Stimulated activated naive B cell treated with anti-CD40 and anti-IgM and Interleukin-4, amounts not matched to agents 10 μg/mL and 1 μg/mL and 100 μg/mL, for 72 hours (primary cell): ENCODE data around the gene DCLK1.

Experiments
- ATAC-seq, 2 donors: fragments of 150-1000 bp; cut with Tn5 transposase; replicated peaks; 2 replicates each; pipeline ENCODE4 v1.10.0; 2021; ENCODE audit warnings: moderate library complexity in 1 of 2
- DNase-seq: peaks from one replicate; pipeline ENCODE4 v3.0.0; 2021
- H3K27ac Mint-ChIP-seq: one replicate; pipeline ENCODE4 v1.8.0; 2022; ENCODE audit warnings: mild to moderate bottlenecking, mixed read lengths
- H3K27me3 Mint-ChIP-seq, 2 donors: one replicate each; pipeline ENCODE4 v1.8.0; 2022; ENCODE audit warnings: mixed read lengths in 2 of 2
- H3K36me3 Mint-ChIP-seq, 2 donors: one replicate each; pipeline ENCODE4 v1.8.0; 2022; ENCODE audit warnings: mixed read lengths in 2 of 2, mild to moderate bottlenecking in 1 of 2
- H3K4me1 Mint-ChIP-seq, 2 donors: one replicate each; pipeline ENCODE4 v1.8.0; 2022; ENCODE audit warnings: mixed read lengths in 2 of 2, mild to moderate bottlenecking in 1 of 2
- H3K4me3 Mint-ChIP-seq, 2 donors: one replicate each; pipeline ENCODE4 v1.8.0; 2022; ENCODE audit warnings: mild to moderate bottlenecking in 2 of 2, mixed read lengths in 2 of 2, moderate library complexity in 1 of 2
- H3K9me3 Mint-ChIP-seq, 2 donors: one replicate each; pipeline ENCODE4 v1.8.0; 2022; ENCODE audit warnings: mixed read lengths in 2 of 2, mild to moderate bottlenecking in 1 of 2

DCLK1 gene

DNA sequence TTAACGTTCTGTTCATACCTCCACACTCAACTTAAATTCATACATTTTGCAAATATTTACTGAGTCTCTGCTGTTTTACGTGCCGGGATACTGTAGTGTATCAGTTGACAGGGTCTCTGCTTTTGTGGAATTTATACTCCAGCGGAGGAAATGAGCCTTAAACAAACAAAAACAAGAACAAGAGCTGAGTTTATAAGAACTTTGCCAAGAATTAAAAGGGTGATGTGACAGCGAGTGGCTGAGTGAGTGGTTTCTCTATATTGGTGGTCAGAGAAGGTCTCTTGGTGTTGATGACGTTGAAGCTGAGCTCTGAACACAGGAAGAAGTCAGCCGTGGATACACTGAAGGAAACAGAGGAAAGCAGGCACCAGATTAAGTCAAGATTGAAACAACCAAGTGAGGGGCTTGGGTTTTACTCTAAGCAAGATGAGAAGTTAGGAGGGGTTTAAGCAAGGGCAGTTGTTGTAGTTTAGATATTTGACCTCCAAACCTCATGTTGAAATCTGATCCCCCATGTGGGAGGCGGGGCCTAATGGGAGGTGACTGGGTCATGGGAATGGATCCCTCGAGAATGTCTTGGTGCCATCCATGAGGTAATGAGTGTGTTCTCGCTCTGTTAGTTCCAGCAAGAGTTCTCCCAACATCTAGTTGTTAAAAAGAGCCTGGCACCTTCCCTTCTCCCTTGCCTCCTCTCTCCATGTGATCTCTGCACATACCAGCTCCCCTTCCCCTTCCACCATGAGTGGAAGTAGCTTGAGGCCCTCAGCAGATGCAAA is 248.3 kb downstream of the DCLK1 start:
- no peaks in the 10 kb centered on the region for H3K36me3 Mint-ChIP-seq
- H3K27ac Mint-ChIP-seq, result no peak overlapping the region
- DNase-seq (no peak), ATAC-seq (no peak)
- no peak overlapping the region for H3K4me3 Mint-ChIP-seq
- H3K9me3 Mint-ChIP-seq, result peaks cover 0 to 5% of the 10 kb centered on the region in 2 donors
- no peaks in the 10 kb centered on the region for H3K4me1 Mint-ChIP-seq
- no peaks in the 10 kb centered on the region for H3K27me3 Mint-ChIP-seq

GRCh38 chr13:35881360-35881759 is 249.8 kb downstream of the DCLK1 start:
- DNase-seq (no peak), ATAC-seq (no peak)
- no peak overlapping the region for H3K4me3 Mint-ChIP-seq
- no peaks in the 10 kb centered on the region for H3K36me3 Mint-ChIP-seq
- peaks cover 0 to 5% of the 10 kb centered on the region in 2 donors for H3K9me3 Mint-ChIP-seq
- no peaks in the 10 kb centered on the region for H3K4me1 Mint-ChIP-seq
- no peak overlapping the region for H3K27ac Mint-ChIP-seq
- H3K27me3 Mint-ChIP-seq, result no peaks in the 10 kb centered on the region

DNA sequence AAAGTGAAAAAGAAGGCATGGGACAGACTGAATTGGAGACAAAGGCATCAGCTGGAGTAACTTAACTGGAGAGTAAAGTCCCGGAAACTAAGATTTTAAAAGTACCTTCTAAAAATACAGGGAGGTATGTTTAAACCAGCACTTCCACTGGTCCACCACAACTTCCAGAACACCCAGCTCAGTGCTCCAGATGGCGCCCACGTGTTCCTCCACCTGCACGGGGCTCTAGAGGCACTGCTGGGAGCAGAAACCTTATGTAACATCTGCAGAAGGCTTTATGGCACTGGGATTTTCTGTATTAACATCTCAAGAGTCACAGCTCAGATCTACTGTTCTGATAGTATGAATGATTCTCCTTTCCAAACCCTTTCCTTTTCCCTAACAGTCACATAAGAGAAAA is 252.1 kb downstream of the DCLK1 start:
- no peak overlapping the region for H3K4me3 Mint-ChIP-seq

GRCh38 chr13:35876601-35877000 is 254.6 kb downstream of the DCLK1 start:
- no peak overlapping the region for H3K27ac Mint-ChIP-seq
- H3K4me3 Mint-ChIP-seq, result no peak overlapping the region
- DNase-seq, result no peak

More for the DNA sequence above, 252.1 kb downstream of the DCLK1 start:
- H3K36me3 Mint-ChIP-seq, result no peaks in the 10 kb centered on the region
- H3K27ac Mint-ChIP-seq, result no peak overlapping the region
- no peaks in the 10 kb centered on the region for H3K4me1 Mint-ChIP-seq
- DNase-seq (no peak), ATAC-seq (no peak)
- peaks cover 0 to 5% of the 10 kb centered on the region in 2 donors for H3K9me3 Mint-ChIP-seq
- H3K27me3 Mint-ChIP-seq, result no peaks in the 10 kb centered on the region

GRCh38 chr13:35874704-35875103 is 256.5 kb downstream of the DCLK1 start:
- no peak for ATAC-seq
- Mint-ChIP-seq H3K27ac (no peak overlapping the region), H3K4me3 (no peak overlapping the region), H3K4me1 (no peaks in the 10 kb centered on the region), H3K9me3 (peaks cover 0 to 2% of the 10 kb centered on the region in 2 donors), H3K27me3 (peaks cover 0 to 2% of the 10 kb centered on the region in 2 donors), H3K36me3 (no peaks in the 10 kb centered on the region)
- no peak for DNase-seq

More at GRCh38 chr13:35876601-35877000, 254.6 kb downstream of the DCLK1 start:
- Mint-ChIP-seq H3K4me1 (no peaks in the 10 kb centered on the region), H3K36me3 (no peaks in the 10 kb centered on the region), H3K27me3 (no peaks in the 10 kb centered on the region), H3K9me3 (no peaks in the 10 kb centered on the region)
- ATAC-seq, result no peak

DNA sequence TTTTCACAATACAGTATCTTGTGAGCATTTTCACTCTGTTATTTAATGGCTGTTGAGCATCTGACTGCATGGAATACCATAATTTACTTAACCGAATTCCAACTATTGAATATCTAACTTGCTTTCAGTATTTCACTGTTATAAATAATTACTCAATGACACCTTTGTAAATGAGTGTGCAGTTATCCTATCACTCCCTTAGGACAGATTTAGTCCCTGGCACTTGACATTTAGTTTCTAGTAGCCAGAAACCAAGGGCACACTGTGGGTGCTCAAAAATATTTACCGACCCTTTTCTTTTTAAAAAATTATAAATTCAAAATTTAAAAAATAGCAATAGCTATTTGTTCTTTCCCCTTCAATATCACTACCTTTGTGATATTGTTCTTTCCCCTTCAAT is 258.8 kb downstream of the DCLK1 start:
- ATAC-seq (no peak), DNase-seq (no peak)
- H3K36me3 Mint-ChIP-seq, result no peaks in the 10 kb centered on the region
- peaks cover 0 to 5% of the 10 kb centered on the region in 2 donors for H3K27me3 Mint-ChIP-seq
- H3K27ac Mint-ChIP-seq, result no peak overlapping the region
- H3K9me3 Mint-ChIP-seq, result peaks cover 2 to 4% of the 10 kb centered on the region in 2 donors
- H3K4me1 Mint-ChIP-seq, result no peaks in the 10 kb centered on the region
- no peak overlapping the region for H3K4me3 Mint-ChIP-seq

DNA sequence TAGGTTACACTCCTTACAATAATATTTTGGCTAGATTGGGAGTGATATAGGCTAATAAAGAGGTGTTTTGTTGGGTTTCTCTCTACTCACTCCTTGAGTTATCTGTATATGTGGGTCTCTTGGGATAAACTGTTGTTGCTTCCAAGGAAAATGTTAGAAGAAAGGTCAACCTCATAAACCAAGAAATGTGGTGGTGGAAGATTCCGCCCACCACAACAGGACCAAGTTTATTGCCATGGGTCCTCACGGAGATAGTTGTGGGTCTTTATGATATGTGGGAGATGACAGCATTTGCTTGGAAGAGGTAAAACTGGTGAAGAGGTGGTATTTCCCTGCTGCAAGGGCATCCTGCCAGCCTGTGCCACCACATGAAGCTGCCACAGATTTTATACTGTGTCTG is 259.6 kb downstream of the DCLK1 start:
- Mint-ChIP-seq H3K9me3 (peaks cover 2 to 4% of the 10 kb centered on the region in 2 donors), H3K4me3 (no peak overlapping the region), H3K27me3 (peaks cover 0 to 5% of the 10 kb centered on the region in 2 donors), H3K36me3 (no peaks in the 10 kb centered on the region), H3K27ac (no peak overlapping the region), H3K4me1 (no peaks in the 10 kb centered on the region)
- DNase-seq, result no peak
- no peak for ATAC-seq

GRCh38 chr13:35866801-35867200 is 264.4 kb downstream of the DCLK1 start:
- no peak for ATAC-seq
- peaks cover 0 to 5% of the 10 kb centered on the region in 2 donors for H3K27me3 Mint-ChIP-seq
- H3K4me3 Mint-ChIP-seq, result no peak overlapping the region
- H3K4me1 Mint-ChIP-seq, result peaks cover 3 to 6% of the 10 kb centered on the region in 2 donors
- peaks cover 10 to 11% of the 10 kb centered on the region in 2 donors for H3K9me3 Mint-ChIP-seq
- no peak overlapping the region for H3K27ac Mint-ChIP-seq
- no peak for DNase-seq
- no peaks in the 10 kb centered on the region for H3K36me3 Mint-ChIP-seq

DNA sequence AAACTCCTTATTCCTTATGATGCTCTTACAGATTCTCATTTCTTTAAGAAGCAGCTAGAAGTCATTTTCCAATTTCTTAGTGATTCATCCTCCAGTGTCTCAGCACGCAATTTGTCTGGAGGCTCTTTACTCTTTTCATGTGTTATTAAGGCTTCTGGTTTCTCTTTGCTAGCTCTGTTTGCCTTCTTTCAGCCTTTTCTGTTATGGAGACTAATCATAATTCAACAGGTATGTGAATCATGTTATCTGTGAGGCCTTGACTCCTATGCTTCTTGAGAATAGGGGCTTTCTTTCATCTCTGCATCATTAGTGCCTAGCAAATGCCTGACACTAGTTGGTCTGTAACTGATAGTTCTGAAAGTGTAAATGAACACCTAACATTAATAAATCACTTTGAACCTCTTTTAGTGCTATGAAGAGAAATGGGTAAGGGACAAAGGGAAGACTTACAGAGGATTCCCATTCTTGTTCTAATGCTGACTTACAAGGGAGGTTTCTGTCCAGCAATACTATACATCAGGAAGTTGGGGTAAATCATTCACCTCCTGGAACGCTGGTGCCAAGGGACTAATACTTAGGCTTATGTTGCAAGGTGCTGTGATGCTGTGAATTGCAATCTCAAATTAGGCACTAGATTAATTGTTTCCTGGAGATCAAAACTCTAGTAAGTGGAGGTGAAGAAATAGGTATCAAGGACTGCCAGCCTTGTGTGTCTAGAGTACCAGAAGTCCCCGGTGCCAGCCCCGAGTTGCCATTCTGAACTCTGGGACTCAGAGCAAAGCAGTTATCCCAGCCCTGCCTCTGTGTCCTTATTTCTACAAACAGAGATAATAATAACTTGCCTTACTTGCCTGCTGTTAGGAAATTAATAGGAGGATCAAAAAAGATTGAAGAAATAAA is 265.6 kb downstream of the DCLK1 start:
- H3K9me3 Mint-ChIP-seq, result peaks cover 10 to 11% of the 10 kb centered on the region in 2 donors
- ATAC-seq, result no peak
- H3K27me3 Mint-ChIP-seq, result peaks cover 0 to 5% of the 10 kb centered on the region in 2 donors
- no peaks in the 10 kb centered on the region for H3K36me3 Mint-ChIP-seq
- no peak overlapping the region for H3K4me3 Mint-ChIP-seq
- H3K4me1 Mint-ChIP-seq, result peaks cover 3 to 6% of the 10 kb centered on the region in 2 donors
- no peak for DNase-seq
- H3K27ac Mint-ChIP-seq, result no peak overlapping the region

GRCh38 chr13:35860661-35861060 is 270.5 kb downstream of the DCLK1 start:
- H3K36me3 Mint-ChIP-seq, result no peaks in the 10 kb centered on the region
- ATAC-seq (no peak), DNase-seq (no peak)
- H3K4me3 Mint-ChIP-seq, result no peak overlapping the region
- no peak overlapping the region for H3K27ac Mint-ChIP-seq
- H3K27me3 Mint-ChIP-seq, result peaks cover 0 to 7% of the 10 kb centered on the region in 2 donors
- H3K4me1 Mint-ChIP-seq, result peaks cover 3 to 6% of the 10 kb centered on the region in 2 donors
- peaks cover 7 to 10% of the 10 kb centered on the region in 2 donors for H3K9me3 Mint-ChIP-seq

GRCh38 chr13:35859981-35860380 is 271.2 kb downstream of the DCLK1 start:
- Mint-ChIP-seq H3K36me3 (no peaks in the 10 kb centered on the region), H3K27ac (no peak overlapping the region), H3K27me3 (peaks cover 4 to 14% of the 10 kb centered on the region in 2 donors), H3K9me3 (peaks cover 7 to 10% of the 10 kb centered on the region in 2 donors), H3K4me3 (no peak overlapping the region), H3K4me1 (peaks cover 3 to 6% of the 10 kb centered on the region in 2 donors)
- DNase-seq (no peak), ATAC-seq (no peak)

DNA sequence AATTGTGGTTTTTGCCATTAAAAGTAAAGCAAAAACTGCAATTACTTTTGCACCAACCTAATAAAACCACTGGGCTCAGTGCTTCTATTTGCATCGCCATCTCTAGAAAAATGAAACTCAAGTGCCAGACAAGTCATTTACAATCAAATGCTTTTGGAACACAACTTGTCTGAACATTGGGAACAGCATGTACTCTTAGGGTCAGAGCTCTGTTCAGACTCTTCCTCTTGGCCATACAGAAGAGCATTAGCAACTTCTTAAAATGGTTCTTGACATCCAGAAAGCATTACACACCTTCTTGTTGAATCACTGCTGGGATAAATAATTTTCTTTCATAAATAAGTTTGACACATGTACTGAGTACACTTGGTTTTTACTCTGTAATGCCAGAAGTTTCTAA is 272.5 kb downstream of the DCLK1 start:
- Mint-ChIP-seq H3K36me3 (no peaks in the 10 kb centered on the region), H3K4me1 (peaks cover 3 to 6% of the 10 kb centered on the region in 2 donors), H3K27ac (no peak overlapping the region), H3K27me3 (peaks cover 10 to 26% of the 10 kb centered on the region in 2 donors), H3K4me3 (no peak overlapping the region), H3K9me3 (peaks cover 7 to 11% of the 10 kb centered on the region in 2 donors)
- DNase-seq (no peak), ATAC-seq (no peak)

GRCh38 chr13:35857769-35858168 is 273.4 kb downstream of the DCLK1 start:
- DNase-seq, result no peak
- peaks cover 3 to 6% of the 10 kb centered on the region in 2 donors for H3K4me1 Mint-ChIP-seq

GRCh38 chr13:35856721-35857364 is 274.3 kb downstream of the DCLK1 start:
- ATAC-seq (no peak), DNase-seq (no peak)
- Mint-ChIP-seq H3K27me3 (peaks cover 11 to 28% of the 10 kb centered on the region in 2 donors), H3K9me3 (peaks cover 0 to 3% of the 10 kb centered on the region in 2 donors), H3K4me1 (no peaks in the 10 kb centered on the region), H3K27ac (no peak overlapping the region), H3K4me3 (no peak overlapping the region), H3K36me3 (no peaks in the 10 kb centered on the region)

More at GRCh38 chr13:35857769-35858168, 273.4 kb downstream of the DCLK1 start:
- no peak overlapping the region for H3K27ac Mint-ChIP-seq
- no peaks in the 10 kb centered on the region for H3K36me3 Mint-ChIP-seq
- H3K9me3 Mint-ChIP-seq, result peaks cover 7 to 9% of the 10 kb centered on the region in 2 donors
- peaks cover 11 to 28% of the 10 kb centered on the region in 2 donors for H3K27me3 Mint-ChIP-seq
- no peak overlapping the region for H3K4me3 Mint-ChIP-seq
- no peak for ATAC-seq
